ENCODE results near the gene WDR37.
A peak's percentile ranks its signal among the peaks of the same experiment; 100 is the strongest.

Gene WDR37

DNA sequence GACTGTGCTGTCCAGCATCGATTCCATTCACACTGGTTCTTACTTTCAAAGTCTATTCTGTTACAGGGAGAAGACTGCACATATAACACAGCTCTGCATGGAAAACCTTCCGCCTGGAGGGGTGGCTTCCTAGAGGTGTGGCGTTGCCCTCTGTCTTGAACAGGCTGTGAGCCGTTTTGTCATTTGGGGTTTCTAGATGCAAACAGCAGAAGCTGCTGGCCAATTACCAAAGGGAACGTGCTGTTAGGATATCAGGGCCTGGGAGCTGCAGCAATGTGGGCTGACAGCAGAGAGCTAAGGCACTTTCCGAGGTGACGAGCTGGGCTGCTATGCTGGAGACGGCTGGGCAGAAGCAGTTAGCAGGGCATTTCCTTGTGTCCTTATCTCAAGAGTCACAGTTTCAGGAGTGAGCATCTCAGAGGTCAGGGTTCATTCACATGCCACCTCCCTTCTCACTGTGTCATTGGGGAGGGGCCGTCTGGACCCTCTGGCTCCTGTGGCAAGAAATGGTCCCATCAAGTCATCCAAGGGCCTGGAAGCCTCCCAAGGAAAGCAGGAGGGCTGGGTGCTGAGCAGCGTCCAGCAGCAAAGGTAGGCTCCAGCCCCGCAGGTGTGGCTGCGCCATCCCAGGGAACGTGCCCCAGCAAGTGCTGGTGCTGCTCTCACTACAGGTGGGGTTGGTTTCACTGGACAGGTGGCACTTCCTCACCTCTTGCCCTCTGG is 106.5 kb downstream of the WDR37 start:
- DNase-seq (ENCODE audit: low spot score in 2 of 2): peak in 1 of 2 experiments; percentile 2
- H3K27me3 ChIP-seq (ENCODE audit: low read depth): no peaks in the 10 kb centered on the region
- no peaks in the 10 kb centered on the region for H3K4me1 ChIP-seq
- no peak overlapping the region for H3K4me3 ChIP-seq
- in situ Hi-C loops (cut with MboI; ENCODE audit: low sequenced_read_pairs): no loop called here
- H3K36me3 ChIP-seq (replicated peaks): no peaks in the 10 kb centered on the region
- no peaks in the 10 kb centered on the region for H3K9me3 ChIP-seq

DNA sequence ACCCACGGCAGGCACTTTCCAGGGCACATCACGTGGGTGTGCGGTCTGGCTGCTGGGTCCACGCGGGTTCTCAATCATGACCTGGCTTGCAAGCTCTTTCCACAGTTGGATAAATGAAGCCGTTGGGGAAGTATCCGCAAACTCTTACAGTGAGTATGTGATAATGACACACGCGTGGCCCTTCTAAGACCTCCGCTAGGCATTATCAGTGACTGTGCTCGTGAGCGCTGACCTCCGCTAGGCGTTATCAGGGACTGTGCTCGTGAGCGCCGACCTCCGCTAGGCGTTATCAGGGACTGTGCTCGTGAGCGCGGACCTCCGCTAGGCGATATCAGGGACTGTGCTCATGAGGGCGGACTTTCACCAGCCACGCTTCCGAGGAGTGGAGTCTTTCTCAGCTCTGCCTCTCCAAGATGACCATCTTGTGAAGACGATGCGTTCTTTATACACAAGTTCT is 107.0 kb downstream of the WDR37 start:
- Histone ChIP-seq H3K4me3 (no peak overlapping the region), H3K27me3 (ENCODE audit: low read depth) (0 out of 2 replicates have a peak, but pooled peaks cover 1% of the 10 kb centered on the region), H3K36me3 (replicated peaks) (no peaks in the 10 kb centered on the region), H3K9me3 (no peaks in the 10 kb centered on the region), H3K4me1 (no peaks in the 10 kb centered on the region)
- peak in 1 of 2 experiments; percentile 4 for DNase-seq (ENCODE audit: low spot score in 2 of 2)
- in situ Hi-C loops (cut with MboI; ENCODE audit: low sequenced_read_pairs): no loop called here

DNA sequence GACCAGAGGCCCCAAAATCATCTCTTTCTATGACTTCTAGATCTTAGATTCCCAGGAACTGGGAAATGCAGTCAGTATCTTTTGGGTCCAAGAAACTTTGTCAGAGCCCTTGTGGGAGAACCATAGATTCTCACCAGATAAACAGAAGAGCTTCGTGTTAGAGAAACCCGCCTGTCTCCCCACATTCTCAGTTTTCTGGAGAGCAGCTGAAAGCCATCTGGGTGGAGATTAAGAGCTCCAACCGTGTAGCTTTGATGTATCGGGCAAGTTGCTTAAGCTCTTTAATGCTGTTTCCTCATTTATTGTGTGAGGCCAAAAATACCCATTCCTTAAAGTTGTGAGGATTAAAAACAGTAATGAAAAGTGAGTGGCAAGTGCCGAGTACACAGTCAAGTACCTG is 107.6 kb downstream of the WDR37 start:
- no peaks in the 10 kb centered on the region for H3K4me1 ChIP-seq
- no peaks in the 10 kb centered on the region for H3K9me3 ChIP-seq
- in situ Hi-C loops (cut with MboI; ENCODE audit: low sequenced_read_pairs): no loop called here
- no peak overlapping the region for H3K4me3 ChIP-seq
- 0 out of 2 replicates have a peak, but pooled peaks cover 2% of the 10 kb centered on the region for H3K27me3 ChIP-seq (ENCODE audit: low read depth)
- DNase-seq (ENCODE audit: low spot score in 2 of 2): no peak
- H3K36me3 ChIP-seq (replicated peaks): no peaks in the 10 kb centered on the region

DNA sequence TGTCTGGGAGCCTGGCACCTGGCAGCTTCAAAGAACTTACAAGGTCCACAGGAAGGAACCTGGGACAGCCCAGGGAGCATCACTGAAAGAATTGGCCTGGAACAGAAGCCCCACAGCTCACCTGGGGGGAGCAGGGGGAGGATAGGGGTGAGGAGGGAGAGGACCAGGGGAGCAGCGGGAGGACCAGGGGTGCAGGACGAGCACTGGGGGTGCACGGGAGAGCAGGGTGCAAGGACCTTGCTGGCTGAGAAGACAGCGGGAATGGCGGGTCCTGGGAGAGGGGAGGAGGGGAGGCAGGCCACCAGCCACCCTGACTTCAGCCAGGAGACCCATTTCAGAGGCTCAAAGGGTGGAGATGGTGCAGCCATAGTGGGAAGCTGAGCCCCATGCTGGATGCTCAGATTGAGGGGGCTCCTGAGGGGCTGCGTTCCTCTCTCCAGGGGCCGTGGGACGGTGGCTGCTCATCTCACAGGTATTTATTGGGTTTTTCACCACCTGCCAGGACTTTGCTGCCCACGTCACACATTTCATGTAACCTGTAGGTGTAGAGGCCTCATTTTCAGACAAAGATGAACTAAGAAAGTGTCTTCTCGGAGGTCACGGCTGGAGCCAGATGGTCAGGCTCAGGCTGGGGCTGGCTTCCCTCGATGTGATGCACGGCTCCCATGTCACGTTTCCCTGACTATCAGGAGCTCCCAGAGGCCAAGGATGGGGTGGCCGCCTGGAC is 110.1 kb downstream of the WDR37 start:
- Histone ChIP-seq H3K4me3 (no peak overlapping the region), H3K4me1 (no peaks in the 10 kb centered on the region), H3K27me3 (ENCODE audit: low read depth) (0 out of 2 replicates have a peak, but pooled peaks cover 2% of the 10 kb centered on the region), H3K9me3 (no peaks in the 10 kb centered on the region), H3K36me3 (replicated peaks) (no peaks in the 10 kb centered on the region)
- no peak for DNase-seq (ENCODE audit: low spot score in 2 of 2)
- in situ Hi-C loops (cut with MboI; ENCODE audit: low sequenced_read_pairs): no loop called here

DNA sequence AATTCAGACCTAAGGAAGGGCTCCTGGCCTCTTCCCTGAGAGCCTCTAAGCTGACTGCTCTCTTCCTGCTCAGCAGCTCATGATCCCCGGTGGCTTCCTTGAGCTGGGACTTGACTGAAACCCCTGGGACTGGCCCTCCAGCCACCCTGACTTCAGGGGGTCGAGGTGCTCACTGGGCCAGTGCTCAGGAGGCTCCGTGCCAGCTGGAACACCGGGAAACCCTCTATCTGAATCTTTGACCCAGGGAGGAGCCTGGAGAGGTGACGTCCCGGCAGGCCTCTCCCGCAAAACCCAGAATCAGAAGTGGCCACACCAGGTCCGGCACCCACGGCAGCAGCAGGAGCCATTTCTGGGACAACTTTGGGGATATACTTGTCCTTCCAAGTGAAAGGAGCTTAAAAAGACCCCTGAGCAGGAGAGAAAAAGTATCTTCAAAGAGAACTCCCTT is 110.7 kb downstream of the WDR37 start:
- in situ Hi-C loops (cut with MboI; ENCODE audit: low sequenced_read_pairs): no loop called here
- Histone ChIP-seq H3K9me3 (no peaks in the 10 kb centered on the region), H3K36me3 (replicated peaks) (no peaks in the 10 kb centered on the region), H3K4me3 (no peak overlapping the region), H3K4me1 (no peaks in the 10 kb centered on the region), H3K27me3 (ENCODE audit: low read depth) (0 out of 2 replicates have a peak, but pooled peaks cover 2% of the 10 kb centered on the region)
- no peak for DNase-seq (ENCODE audit: low spot score in 2 of 2)

DNA sequence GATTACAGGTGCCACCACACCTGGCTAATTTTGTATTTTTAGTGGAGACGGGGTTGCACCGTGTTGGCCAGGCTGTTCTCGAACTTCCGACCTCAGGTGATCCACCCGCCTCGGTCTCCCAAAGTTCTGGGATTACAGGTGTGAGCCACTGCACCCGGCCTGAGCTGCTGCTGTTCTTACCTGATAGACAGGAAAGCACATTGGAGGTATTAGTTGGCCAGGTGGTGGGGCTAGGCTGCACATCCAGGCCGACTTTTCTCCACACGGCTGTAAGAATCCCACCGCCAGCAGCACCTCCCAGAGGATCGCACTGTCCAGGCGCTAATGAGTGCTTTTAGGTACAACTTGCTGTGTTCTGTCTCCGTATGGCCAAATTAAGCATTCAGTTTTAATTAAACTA is 112.6 kb downstream of the WDR37 start:
- no peaks in the 10 kb centered on the region for H3K36me3 ChIP-seq (replicated peaks)
- in situ Hi-C loops (cut with MboI; ENCODE audit: low sequenced_read_pairs): no loop called here

DNA sequence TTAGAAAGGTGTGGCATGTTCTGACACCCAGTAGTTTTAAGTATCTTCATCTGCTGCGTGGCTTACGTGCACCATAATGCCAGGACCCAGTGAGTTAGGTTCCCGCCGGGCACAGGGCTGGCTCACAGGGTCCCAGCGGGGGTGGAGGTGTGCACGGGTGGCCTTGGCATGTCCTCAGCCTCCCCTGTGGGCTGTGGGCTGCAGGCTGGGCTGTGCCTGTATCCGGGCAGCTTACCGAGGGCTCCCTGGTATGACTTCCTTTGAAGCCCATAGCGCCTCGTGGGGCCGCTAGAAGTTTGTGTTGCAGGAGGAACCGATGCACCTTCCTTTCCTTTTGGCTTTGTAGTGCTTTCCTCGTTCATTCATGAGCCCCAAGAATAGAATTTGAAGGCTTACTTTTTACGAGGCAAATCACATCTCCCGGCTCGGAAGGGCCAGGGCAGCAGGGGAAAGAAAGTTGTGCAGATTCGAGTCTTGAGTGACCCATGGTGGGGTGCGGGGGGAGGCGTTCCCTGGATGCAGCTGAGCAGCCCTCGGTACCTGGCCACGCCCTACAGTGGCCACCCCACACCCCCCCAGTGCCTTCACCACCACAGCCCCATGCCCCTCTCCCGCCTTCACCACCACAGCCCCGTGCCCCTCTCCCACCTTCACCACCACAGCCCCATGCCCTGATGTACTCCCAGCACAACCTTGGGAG is 113.2 kb downstream of the WDR37 start:
- in situ Hi-C loops (cut with MboI; ENCODE audit: low sequenced_read_pairs): no loop called here
- Histone ChIP-seq H3K4me3 (no peak overlapping the region), H3K36me3 (replicated peaks) (no peaks in the 10 kb centered on the region), H3K27me3 (ENCODE audit: low read depth) (0 out of 2 replicates have a peak, but pooled peaks cover 2% of the 10 kb centered on the region), H3K9me3 (no peaks in the 10 kb centered on the region), H3K4me1 (no peaks in the 10 kb centered on the region)
- no peak for DNase-seq (ENCODE audit: low spot score in 2 of 2)

More for the DNA sequence above, 112.6 kb downstream of the WDR37 start:
- no peak overlapping the region for H3K4me3 ChIP-seq
- no peaks in the 10 kb centered on the region for H3K9me3 ChIP-seq
- H3K27me3 ChIP-seq (ENCODE audit: low read depth): 0 out of 2 replicates have a peak, but pooled peaks cover 2% of the 10 kb centered on the region
- no peak for DNase-seq (ENCODE audit: low spot score in 2 of 2)
- no peaks in the 10 kb centered on the region for H3K4me1 ChIP-seq

DNA sequence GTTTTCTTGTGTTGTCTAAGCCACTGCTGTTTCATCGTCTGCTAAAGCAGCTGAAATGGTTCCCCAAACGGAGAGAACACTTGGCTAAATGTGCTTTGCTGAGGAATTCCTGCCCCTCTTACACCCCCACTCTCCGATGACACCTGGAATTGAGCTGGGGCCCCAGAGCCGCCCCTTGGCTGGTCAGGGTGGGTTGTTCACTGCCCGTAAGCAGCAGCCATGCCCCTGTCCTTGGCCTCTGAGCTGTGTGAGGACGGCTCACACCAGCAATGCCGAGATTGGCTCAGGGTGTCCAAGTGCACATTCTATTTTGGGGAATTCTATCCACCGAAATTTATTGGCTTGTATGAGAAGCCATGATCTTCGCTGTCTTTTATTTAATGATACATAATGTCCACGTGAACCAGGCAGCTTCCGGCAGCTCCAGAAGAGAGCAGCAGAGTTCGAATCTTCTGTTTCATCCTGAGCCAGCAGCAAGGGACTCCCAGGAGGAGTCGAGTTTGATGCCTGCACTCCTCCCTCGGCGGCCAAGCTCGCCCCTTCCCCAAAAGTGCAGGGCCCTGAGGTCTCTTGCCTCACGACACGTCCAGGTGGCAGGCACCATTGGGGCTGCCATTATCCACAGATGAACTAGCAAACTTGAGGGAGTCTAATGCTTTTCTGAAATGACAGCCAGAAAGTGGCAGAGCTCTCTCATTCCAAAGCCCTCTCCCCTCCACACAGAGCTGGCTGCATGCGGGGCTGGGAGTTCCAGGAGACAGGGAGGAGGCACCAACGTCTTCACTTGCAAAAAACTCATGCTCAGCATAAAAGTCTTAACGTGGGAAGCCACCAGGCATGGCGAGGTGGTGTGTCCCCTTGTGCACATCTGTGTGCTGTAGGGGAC is 114.0 kb downstream of the WDR37 start:
- no peak overlapping the region for H3K4me3 ChIP-seq
- in situ Hi-C loops (cut with MboI; ENCODE audit: low sequenced_read_pairs): no loop called here
- no peaks in the 10 kb centered on the region for H3K36me3 ChIP-seq (replicated peaks)
- DNase-seq (ENCODE audit: low spot score in 2 of 2): no peak
- no peaks in the 10 kb centered on the region for H3K9me3 ChIP-seq
- H3K4me1 ChIP-seq: no peaks in the 10 kb centered on the region
- H3K27me3 ChIP-seq (ENCODE audit: low read depth): 0 out of 2 replicates have a peak, but pooled peaks cover 2% of the 10 kb centered on the region

DNA sequence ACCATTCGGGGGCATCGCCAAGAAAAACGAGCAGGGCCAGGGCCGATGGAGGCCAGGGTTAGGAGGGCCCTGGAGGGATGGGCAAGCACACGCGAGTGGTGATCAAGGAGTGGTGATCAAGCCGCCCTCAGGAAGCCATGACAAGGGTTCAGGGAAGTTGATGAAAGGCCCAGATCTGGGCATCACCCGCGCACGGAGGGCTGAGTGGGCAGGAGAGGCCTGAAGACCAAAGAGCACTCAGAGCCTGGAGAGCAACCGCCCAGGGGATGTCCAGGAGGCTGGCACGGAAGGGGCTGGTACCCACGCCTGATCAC is 114.6 kb downstream of the WDR37 start:
- Histone ChIP-seq H3K9me3 (no peaks in the 10 kb centered on the region), H3K27me3 (ENCODE audit: low read depth) (0 out of 2 replicates have a peak, but pooled peaks cover 2% of the 10 kb centered on the region), H3K4me1 (no peaks in the 10 kb centered on the region), H3K4me3 (no peak overlapping the region), H3K36me3 (replicated peaks) (no peaks in the 10 kb centered on the region)
- in situ Hi-C loops (cut with MboI; ENCODE audit: low sequenced_read_pairs): no loop called here
- no peak for DNase-seq (ENCODE audit: low spot score in 2 of 2)

DNA sequence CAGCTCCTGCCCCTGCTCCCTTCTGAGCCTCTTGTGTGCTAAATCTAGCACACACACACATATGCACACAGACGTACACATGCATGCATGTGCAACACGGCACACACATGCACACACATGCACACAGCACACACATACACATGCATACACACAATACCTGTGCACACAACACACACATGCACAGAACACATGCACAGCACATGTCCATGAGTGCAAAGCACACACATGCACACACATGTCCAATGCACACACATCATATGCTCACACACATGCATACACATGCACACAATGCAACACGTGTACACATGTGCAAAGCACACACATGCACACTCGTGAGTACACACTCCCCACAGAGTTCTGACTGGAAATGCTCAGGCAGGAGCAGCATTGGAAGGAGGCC is 115.0 kb downstream of the WDR37 start:
- Histone ChIP-seq H3K27me3 (ENCODE audit: low read depth) (0 out of 2 replicates have a peak, but pooled peaks cover 2% of the 10 kb centered on the region), H3K36me3 (replicated peaks) (no peaks in the 10 kb centered on the region), H3K4me3 (no peak overlapping the region), H3K9me3 (no peaks in the 10 kb centered on the region), H3K4me1 (no peaks in the 10 kb centered on the region)
- DNase-seq (ENCODE audit: low spot score in 2 of 2): no peak
- in situ Hi-C loops (cut with MboI; ENCODE audit: low sequenced_read_pairs): no loop called here

DNA sequence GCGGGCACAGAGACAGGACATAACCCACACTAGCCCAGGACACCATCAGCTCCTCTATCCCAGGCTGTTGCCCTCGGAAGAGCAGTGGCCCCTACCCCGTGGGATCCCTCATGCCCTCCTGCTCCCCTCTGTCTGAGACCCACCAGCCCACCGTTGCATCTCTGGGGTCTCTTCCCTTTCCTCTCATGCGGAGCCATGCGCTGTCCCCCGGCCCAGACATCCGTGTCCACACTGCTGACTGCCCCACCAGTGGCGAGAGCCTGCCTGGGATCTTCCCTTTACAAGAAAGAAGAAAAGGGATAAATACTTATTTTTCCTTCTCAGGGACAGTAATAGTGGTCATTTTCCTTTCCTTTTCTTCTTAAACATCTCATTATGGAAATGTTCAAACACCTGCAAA is 115.4 kb downstream of the WDR37 start:
- Histone ChIP-seq H3K4me1 (no peaks in the 10 kb centered on the region), H3K36me3 (replicated peaks) (no peaks in the 10 kb centered on the region), H3K4me3 (no peak overlapping the region), H3K27me3 (ENCODE audit: low read depth) (0 out of 2 replicates have a peak, but pooled peaks cover 2% of the 10 kb centered on the region), H3K9me3 (no peaks in the 10 kb centered on the region)
- no peak for DNase-seq (ENCODE audit: low spot score in 2 of 2)
- in situ Hi-C loops (cut with MboI; ENCODE audit: low sequenced_read_pairs): no loop called here

DNA sequence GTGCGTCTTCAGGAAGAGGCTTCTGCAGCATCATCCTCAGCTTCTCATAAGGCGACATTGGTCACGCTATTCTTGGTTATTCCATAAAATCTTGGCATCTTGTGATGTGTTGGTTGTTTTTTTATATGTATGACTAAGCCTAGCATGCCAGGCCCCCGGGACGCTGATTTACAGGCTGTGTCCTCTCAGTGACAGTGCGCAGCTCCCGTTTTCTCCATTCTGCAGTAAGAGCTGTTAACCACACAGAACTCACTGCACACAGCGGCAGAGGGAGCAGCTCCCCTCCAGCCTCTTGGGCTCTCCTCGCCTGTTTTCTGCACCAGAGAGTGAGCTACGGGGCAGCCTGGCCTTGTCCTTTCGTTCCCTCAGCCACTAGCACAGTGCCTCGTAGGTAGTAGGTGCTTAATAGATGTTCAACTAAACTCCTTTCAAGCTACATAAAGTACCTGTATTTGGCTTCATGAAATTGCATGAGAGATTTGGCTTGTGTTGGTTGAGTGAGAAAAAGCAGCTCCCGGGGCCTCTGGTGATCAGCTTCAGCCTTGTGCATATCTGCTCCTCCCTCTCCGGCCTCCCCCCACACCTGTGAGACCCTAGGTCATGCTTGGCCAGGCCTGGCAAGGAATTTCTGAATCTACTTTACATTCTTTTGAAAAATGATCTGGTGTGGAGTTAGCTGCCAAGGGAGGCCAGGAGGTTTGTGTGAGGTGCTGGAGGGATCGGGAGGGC is 116.2 kb downstream of the WDR37 start:
- H3K4me3 ChIP-seq: no peak overlapping the region
- in situ Hi-C loops (cut with MboI; ENCODE audit: low sequenced_read_pairs): no loop called here

More for the DNA sequence above, 116.2 kb downstream of the WDR37 start:
- Histone ChIP-seq H3K36me3 (replicated peaks) (no peaks in the 10 kb centered on the region), H3K27me3 (ENCODE audit: low read depth) (0 out of 2 replicates have a peak, but pooled peaks cover 2% of the 10 kb centered on the region), H3K9me3 (no peaks in the 10 kb centered on the region), H3K4me1 (no peaks in the 10 kb centered on the region)
- DNase-seq (ENCODE audit: low spot score in 2 of 2): no peak

Measured in HAP-1 (cell line).